IMR-90 (cell line): Measurements from ENCODE around the gene TNKS1BP1.

ENCODE experiments used
- BHLHE40 ChIP-seq: fragments of 150-350 bp; IDR thresholded peaks from 2 replicates; pipeline ENCODE4 v1.6.1; 2016; ENCODE audit warnings: mild to moderate bottlenecking, low read depth, low read length
- POLR2A ChIP-seq: IDR thresholded peaks from 2 replicates; pipeline ENCODE4 v1.6.1; 2012; ENCODE audit warnings: mild to moderate bottlenecking, low read depth, low read length
- RAD21 ChIP-seq: IDR thresholded peaks from 2 replicates; pipeline ENCODE4 v1.6.1; 2012; ENCODE audit warnings: low read length, improper control_type of control experiment

DNA sequence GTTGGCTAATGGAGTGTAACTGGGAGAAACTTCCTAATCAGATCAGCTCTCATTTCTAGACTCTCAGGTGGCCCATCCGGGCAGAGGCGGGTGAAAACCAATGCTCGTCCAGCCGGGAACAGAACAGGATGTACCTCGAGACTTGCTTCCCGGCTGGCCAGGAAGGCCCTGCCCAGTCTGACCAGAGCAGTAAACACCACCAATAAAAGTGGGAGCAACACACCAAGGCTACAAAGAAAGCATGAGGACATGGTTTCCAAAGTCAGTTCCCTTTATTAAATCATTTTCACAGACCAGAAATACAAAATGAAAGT lies 940 bp upstream of the TNKS1BP1 start:
- TF ChIP-seq BHLHE40, result no peak
- TF ChIP-seq POLR2A, result no peak
- TF ChIP-seq RAD21, result no peak
